Muscle layer of duodenum (tissue), 2 donors: Measurements from ENCODE around the gene GAA.

Experiments
- H3K27ac ChIP-seq: one replicate; pipeline ENCODE4 v1.7.0; 2013; ENCODE audit warnings: mild to moderate bottlenecking, low read length
- H3K27me3 ChIP-seq: one replicate; pipeline ENCODE4 v1.7.0; 2013; ENCODE audit warnings: low read depth, mild to moderate bottlenecking, control low read depth, low read length
- H3K36me3 ChIP-seq, 2 donors: one replicate each; pipeline ENCODE4 v1.7.0; 2013; ENCODE audit warnings: low read length in 2 of 2, control low read depth in 1 of 2, mild to moderate bottlenecking in 1 of 2; ENCODE audit not compliant: insufficient read depth in 2 of 2, control insufficient read depth in 1 of 2
- H3K4me1 ChIP-seq, 2 donors: one replicate each; pipeline ENCODE4 v1.7.0; 2013; ENCODE audit warnings: low read length in 2 of 2, mild to moderate bottlenecking in 2 of 2, control low read depth in 1 of 2, moderate library complexity in 1 of 2; ENCODE audit not compliant: insufficient read depth in 2 of 2, control insufficient read depth in 1 of 2
- H3K4me3 ChIP-seq, 2 donors: one replicate each; pipeline ENCODE4 v1.7.0; 2013; ENCODE audit warnings: low read length in 2 of 2, low read depth in 1 of 2, mild to moderate bottlenecking in 1 of 2
- H3K9me3 ChIP-seq, 2 donors: one replicate each; pipeline ENCODE4 v1.7.0; 2013; ENCODE audit warnings: low read length in 2 of 2, control low read depth in 1 of 2, mild to moderate bottlenecking in 1 of 2; ENCODE audit not compliant: control insufficient read depth in 1 of 2
- donor health status: healthy.

GAA gene

DNA sequence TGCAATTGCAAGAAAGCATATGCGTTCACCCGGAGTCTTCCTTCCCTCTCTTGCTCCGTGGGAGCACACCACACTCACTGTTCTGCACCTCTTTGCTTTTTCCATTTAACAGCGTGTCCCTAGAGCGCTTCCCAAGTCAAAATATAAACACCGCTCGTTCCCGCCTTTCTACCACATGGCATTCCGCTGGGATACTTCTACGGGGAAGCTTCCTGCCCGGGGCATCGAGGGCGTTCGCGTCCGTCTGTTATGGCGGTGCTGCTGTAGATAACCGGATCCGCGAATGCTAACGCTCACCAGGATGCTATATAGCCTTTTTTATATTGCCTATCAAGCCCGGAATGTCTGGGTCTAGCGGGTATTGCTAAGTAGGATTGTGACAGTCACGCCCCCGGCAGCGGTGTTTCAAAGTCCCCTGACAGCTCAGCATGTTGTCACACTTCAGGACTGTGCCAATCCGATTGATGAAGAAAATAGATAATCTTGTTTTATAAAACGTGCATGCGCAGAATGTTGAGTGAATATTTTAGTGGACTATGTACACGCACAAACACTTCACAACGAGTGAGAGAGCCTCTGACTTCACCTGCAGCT is 33.9 kb upstream of the GAA start:
- no peak overlapping the region for H3K27ac ChIP-seq
- H3K9me3 ChIP-seq, result no peaks in the 10 kb centered on the region
- H3K27me3 ChIP-seq, result no peaks in the 10 kb centered on the region
- H3K36me3 ChIP-seq, result peaks cover 0 to 8% of the 10 kb centered on the region in 2 donors
- H3K4me3 ChIP-seq, result no peak overlapping the region
- peaks cover 13 to 17% of the 10 kb centered on the region in 2 donors for H3K4me1 ChIP-seq

DNA sequence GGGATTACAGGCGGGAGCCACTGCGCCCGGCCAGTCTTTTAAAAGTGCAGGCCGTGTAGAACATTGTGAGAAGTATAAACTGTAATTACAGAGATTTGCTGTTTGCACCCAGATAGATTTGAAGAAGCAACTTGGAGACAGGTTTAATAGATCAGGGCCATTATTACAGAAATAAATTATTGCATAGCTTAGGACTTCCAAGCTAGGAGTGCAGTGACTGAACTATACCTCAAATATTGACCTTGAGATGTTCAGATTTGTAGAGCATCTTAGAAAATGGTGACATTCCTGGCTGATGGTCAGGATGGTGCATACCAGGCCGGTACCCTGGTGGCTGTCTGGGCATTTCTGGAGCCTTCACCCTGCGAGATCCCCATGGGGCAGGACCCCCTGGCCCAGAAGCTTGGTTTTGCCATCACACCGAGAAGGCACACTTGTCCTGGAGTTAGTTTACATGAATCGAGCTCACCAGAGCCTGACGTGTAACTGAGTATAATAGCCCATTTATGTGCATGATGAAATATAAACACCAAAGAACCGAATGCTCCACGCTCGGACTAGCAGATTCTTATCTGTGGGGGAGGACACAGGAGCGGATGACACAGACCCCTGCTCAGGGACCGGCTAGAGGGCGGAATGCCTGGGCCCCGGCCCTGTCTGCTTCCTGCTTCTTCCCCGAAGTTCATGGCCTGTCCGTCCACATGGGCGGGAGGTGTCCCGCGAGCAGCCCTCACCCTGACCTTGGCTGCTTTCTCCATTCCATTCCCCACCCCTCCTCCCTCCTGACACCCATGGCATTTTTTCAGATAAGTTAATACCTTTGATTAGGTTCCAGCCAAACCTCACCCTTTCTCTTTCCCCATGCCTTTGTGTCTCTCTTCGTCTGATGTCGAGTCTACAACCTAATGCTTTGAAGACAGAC is 32.8 kb upstream of the GAA start:
- no peaks in the 10 kb centered on the region for H3K9me3 ChIP-seq
- peaks cover 0 to 8% of the 10 kb centered on the region in 2 donors for H3K36me3 ChIP-seq
- no peak overlapping the region for H3K4me3 ChIP-seq
- H3K27ac ChIP-seq, result peak overlapping the region; percentile 39
- peaks cover 13 to 17% of the 10 kb centered on the region in 2 donors for H3K4me1 ChIP-seq
- no peaks in the 10 kb centered on the region for H3K27me3 ChIP-seq

DNA sequence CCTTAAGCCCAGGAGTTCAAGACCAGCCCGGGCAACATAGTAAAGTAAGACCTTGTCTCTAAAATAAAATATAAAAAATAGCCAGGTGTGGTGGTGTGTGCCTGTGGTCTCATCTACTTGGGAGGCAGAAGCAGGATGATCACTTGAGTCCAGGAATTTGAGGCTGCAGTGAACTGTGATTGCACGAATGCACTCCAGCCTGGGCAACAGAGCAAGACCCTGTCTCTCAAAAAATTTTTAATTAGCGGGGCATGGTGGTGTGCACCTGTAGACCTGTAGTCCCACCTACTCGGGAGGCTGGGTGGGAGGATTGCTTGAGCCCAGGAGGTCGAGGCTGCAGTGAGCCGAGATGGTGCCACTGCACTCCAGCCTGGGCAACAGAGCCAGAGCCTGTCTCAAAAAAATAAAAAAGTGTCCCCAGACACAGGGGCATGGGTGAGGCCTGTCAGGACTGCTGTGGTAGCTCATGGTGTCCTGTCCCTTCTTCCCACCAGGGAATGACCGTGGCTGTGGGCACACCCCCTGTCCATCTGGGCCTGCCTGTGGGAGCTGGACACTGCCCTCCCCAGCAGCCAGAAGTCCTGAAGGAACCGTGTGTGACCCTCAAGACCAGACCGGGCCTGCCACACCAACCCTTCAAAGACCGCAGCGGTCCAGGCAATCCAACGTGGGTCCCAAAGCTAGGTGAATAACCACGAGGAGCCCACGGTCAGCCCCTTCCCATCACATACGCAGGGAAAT is 30.8 kb upstream of the GAA start:
- Histone ChIP-seq H3K9me3 (no peaks in the 10 kb centered on the region), H3K4me1 (peaks cover 7 to 17% of the 10 kb centered on the region in 2 donors), H3K27ac (peak overlapping the region; percentile 91), H3K4me3 (peak overlapping the region; percentile 46 to 65), H3K36me3 (peaks cover 0 to 8% of the 10 kb centered on the region in 2 donors), H3K27me3 (no peaks in the 10 kb centered on the region)

DNA sequence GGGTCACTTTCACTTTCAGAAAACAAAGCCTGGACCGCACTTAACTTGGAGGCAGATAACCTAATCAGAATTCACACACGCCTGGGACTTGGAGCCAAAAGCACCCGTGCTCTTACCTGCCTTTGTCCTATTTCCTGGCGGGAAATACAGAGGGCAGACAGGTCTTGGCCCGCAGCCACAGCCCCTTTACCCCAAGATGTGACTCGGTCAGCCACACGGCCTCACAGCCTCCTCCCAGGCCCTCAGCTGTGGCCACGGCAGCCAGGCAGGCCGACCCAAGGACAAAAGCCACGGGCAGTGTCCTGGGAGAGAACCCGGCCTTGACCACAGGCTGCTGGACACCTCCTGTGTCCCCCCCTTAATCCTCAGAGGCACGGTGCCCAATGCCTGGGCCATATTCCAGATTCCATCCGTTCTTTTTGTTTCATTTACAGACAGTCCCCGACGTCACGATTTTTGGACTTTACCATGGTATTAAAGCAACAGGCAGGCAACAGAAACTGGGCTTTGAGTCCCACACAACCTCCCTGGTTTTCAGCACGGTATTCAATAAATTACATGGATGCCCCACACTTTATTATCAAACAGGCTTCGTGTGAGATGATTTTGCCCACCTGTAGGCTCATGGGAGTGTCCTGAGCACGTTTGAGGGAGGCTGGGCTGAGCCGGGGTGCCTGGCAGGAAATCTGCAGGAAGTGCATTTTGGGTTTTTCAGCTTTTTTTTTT is 30.1 kb upstream of the GAA start:
- Histone ChIP-seq H3K27me3 (no peaks in the 10 kb centered on the region), H3K36me3 (peaks cover 0 to 8% of the 10 kb centered on the region in 2 donors), H3K4me1 (peaks cover 7 to 17% of the 10 kb centered on the region in 2 donors), H3K4me3 (peak overlapping the region; percentile 46 to 65), H3K27ac (peak overlapping the region; percentile 91), H3K9me3 (no peaks in the 10 kb centered on the region)

DNA sequence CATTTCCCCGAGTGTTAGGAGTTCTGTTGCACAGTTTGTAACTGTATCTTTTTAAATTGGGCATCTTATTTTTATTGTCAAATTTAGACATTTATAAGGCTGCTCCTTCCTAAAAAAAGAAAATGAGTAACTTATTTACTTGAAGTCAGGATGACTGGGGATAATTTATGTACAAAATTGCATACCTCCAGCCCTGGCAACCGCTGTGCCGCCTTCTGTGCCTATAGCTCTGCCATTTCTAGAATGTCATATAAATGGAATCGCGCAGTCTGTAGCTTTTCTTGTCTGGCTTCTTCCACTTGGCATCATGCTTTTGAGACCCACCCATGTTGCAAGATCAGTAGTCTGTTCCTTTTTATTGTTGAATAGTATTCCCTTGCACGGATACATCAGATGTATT is 29.0 kb upstream of the GAA start:
- Histone ChIP-seq H3K4me1 (peaks cover 7 to 17% of the 10 kb centered on the region in 2 donors), H3K4me3 (no peak overlapping the region), H3K36me3 (peaks cover 0 to 1% of the 10 kb centered on the region in 2 donors), H3K9me3 (no peaks in the 10 kb centered on the region), H3K27ac (no peak overlapping the region), H3K27me3 (no peaks in the 10 kb centered on the region)

DNA sequence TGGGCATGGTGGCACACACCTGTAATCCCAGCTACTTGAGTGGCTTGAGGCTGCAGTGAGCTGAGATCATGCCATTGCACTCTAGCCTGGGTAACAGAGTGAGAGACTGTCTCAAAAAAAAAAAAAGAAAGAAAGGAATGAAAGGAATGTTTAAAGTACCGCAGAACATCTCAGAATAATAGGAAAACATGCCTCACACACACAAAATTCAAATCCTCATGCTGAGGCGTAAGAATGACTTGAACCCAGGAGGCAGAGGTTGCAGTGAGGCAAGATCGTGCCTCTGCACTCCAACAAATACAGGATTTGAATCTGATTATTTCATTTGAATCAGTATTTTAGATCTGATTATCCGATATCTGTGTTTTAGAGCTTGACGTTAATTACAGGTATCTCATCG is 21.3 kb upstream of the GAA start:
- Histone ChIP-seq H3K4me1 (peaks cover 0 to 4% of the 10 kb centered on the region in 2 donors), H3K27me3 (no peaks in the 10 kb centered on the region), H3K27ac (no peak overlapping the region), H3K36me3 (peaks cover 0 to 6% of the 10 kb centered on the region in 2 donors), H3K4me3 (no peak overlapping the region), H3K9me3 (no peaks in the 10 kb centered on the region)

DNA sequence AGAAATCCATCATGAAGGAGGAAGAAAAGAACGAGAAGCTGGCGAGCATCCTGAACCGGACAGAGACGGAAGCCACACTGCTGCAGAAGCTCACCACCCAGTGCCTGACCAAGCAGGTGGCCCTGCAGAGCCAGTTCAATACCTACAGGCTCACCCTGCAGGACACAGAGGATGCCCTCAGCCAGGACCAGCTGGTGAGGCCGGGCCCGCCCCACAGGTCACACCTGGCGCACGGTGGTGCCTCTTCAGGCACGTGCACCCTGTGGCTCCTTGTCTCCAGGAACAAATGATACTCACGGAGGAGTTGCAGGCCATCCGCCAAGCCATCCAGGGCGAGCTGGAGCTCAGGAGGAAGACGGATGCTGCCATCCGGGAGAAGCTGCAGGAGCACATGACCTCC is 19.8 kb upstream of the GAA start:
- no peaks in the 10 kb centered on the region for H3K9me3 ChIP-seq
- no peak overlapping the region for H3K27ac ChIP-seq
- H3K4me1 ChIP-seq, result peaks cover 0 to 4% of the 10 kb centered on the region in 2 donors
- H3K36me3 ChIP-seq, result peaks cover 0 to 6% of the 10 kb centered on the region in 2 donors
- no peaks in the 10 kb centered on the region for H3K27me3 ChIP-seq
- no peak overlapping the region for H3K4me3 ChIP-seq

DNA sequence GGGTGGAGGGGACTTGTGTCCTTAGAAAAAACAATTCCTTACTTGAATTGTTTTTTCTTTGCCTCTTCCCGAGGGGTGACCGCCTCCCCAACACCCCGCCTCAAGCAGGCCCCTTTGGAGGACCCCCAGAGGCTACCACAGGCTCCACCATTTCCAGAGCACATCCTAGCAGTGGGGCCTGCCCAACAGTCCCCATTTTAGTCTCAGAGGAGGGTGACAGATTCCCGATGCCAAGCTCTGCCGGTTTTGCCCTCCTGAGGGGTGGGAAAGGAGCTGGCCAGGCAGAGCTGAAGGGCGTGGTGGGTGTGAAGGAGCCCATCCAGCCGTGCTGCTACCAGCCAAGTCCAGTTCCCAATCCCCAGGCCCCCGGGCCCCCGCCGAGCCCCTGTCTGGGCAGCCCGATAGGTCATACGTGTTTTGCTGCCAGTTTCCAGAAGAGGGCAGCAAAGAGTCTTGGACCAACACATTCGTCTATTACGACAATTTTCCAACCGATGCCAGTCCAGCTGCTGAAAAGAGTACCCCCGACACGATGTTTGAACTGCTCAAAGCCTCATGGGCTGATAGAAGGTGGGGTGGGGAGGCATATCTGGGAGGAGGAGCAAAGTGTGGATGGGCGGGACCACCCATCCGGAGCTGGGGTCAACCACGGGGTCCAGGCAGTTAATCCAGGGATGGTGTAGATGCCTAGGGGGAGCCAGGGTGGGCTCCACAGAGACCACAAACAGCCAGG is 18.8 kb upstream of the GAA start:
- Histone ChIP-seq H3K4me1 (peaks cover 0 to 4% of the 10 kb centered on the region in 2 donors), H3K27ac (no peak overlapping the region), H3K27me3 (no peaks in the 10 kb centered on the region), H3K4me3 (no peak overlapping the region), H3K9me3 (no peaks in the 10 kb centered on the region), H3K36me3 (peaks cover 0 to 6% of the 10 kb centered on the region in 2 donors)

DNA sequence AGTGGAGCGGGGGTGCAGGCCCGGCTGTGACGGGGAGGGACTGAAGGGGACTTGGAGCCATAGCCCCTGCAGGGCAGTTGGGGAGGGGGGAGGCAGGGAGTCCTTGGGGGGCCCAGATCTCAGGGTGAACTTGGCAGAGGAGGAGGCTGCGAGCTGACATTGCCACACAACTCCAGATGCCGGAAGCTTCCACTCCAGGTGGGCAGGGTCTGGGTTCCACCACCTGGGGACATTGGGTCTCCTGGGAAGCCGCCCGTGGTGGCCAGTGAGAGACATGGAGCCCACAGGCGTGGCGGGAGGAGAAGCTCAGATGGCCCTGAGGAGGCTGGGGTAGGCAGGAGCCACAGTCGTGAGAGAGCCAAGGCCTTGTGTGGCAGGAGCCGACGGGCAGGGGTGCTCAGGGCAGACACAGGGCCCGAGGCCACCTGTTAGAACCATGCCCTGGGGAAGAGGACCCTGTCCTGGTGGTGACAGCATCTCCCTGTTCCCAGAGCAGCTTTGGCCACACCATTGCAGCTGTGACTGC is 18.2 kb upstream of the GAA start:
- Histone ChIP-seq H3K4me3 (no peak overlapping the region), H3K27ac (no peak overlapping the region)

DNA sequence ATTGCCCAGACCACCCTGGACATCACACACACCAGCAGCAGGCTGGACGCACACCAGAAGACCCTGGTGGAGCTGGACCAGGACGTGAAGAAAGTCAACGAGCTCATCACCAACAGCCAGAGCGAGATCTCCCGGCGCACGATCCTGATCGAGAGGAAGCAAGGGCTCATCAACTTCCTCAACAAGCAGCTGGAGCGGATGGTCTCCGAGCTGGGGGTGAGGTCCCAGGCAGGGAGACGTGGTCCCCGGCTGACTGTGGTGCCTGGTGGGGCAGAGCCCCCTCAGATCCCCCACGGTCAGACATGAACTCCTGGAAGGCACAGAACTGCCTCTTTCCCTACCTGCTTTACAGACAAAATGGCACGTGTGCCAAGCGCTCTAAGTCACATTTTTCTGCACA is 16.6 kb upstream of the GAA start:
- Histone ChIP-seq H3K27ac (no peak overlapping the region), H3K4me1 (peaks cover 0 to 4% of the 10 kb centered on the region in 2 donors), H3K27me3 (no peaks in the 10 kb centered on the region), H3K9me3 (no peaks in the 10 kb centered on the region), H3K4me3 (no peak overlapping the region), H3K36me3 (peaks cover 0 to 11% of the 10 kb centered on the region in 2 donors)

More for the DNA sequence above, 18.2 kb upstream of the GAA start:
- no peaks in the 10 kb centered on the region for H3K27me3 ChIP-seq
- H3K4me1 ChIP-seq, result peaks cover 0 to 4% of the 10 kb centered on the region in 2 donors
- H3K9me3 ChIP-seq, result no peaks in the 10 kb centered on the region
- peaks cover 0 to 6% of the 10 kb centered on the region in 2 donors for H3K36me3 ChIP-seq
